GM19324 (cell line): ENCODE results near the gene TAF11L14.

Source experiments
- ATAC-seq: cut with Tn5 transposase; IDR thresholded peaks from one replicate; pipeline ENCODE4 v1.9.1; 2021; ENCODE audit warnings: mild to moderate bottlenecking, moderate library complexity; ENCODE audit not compliant: unreplicated experiment, low FRiP score

The TAF11L14 gene

DNA sequence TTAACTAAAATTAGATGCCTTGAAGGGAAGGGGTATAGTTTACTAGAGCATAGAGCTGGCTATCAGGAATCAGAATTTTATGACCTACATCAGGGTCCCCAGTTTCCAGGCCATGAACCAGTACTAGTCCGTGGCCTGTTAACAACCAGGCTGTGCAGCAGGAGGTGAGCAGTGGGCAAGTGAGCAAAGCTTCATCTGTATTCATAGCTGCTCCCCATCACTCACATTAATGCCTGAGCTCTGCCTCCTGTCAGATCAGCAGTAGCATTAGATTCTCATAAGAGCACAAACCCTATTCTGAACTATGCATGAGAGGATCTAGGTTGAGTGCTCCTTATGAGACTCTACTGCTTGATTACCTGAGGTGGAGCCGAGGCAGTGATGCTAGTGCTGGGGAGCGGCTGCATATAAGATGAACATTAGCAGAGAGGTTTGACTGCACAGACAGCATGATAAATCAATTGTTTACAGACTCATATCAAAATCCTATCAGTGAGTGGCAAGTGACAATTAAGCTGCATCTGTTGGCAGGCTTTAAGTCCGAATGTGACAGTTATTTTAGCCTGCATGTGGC is 44.6 kb downstream of the TAF11L14 start:
- no peak for ATAC-seq

DNA sequence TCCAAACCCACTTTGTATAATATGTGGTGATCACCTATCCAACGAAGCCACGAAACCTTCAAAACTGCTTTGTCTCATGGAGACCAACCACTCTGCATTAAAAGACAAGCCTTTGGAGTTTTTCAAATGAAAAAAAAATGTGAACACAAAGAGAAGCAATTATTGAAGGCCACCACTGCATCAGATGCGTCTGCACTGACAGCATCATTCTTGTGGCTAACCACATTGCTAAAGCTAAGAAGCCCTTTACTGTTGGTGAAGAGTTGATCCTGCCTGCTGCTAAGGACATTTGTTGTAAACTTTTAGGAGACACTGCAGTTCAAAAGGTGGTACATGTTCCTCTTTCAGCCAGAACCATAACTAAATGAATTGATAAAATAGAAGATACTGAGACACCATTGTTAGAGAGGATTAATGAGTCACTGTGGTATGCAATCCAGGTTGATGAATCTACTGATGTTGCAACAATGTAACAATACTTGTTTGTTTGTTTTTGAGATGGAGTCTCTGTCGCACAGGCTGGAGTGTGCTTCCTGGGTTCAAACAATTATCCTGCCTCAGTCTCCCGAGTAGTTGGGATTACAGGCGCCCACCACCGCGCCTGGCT is 45.4 kb downstream of the TAF11L14 start:
- no peak for ATAC-seq

DNA sequence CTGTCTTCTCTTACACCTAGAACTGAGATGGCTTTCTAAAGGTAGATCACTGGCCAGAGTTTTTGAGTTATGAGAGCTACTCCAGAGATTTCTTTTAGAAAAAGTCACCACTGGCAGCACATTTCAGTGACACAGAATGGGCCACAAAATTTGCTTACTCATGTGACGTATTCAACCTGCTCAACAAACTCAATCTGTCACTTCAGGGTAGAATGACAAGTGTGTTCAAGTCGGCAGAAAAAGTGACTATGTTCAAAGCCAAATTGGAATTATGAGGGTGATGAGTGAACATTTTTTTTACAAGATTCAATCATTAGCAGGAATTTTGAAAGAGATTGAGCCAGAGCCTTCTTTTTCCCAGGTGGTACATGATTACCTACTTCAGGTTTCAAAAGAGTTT is 46.5 kb downstream of the TAF11L14 start:
- ATAC-seq, result no peak
